IMR-90 (cell line): Measurements from ENCODE around the gene CCDC88B. TPM values are rescaled to one million over a fixed set of nuclear protein-coding genes. Genes with fewer than 3 reads are reported as not detected.

Experiments used
- ATAC-seq: fragments of 200-7000 bp; cut with Tn5 transposase; 2 replicates; pipeline ENCODE4 v1.9.1; 2020; ENCODE audit warnings: low read depth, mild to moderate bottlenecking, moderate library complexity
- BruUV-seq: library from RNA; stranded (reverse); fragments of 400-500 nt; replicated peaks from 2 replicates; lab custom pipeline; 2021; lab: Mats Ljungman, UMichigan
- CTCF ChIA-PET: fragments of 300-600 bp; formaldehyde crosslinking; extraction: SDS; loops from one replicate; lab custom pipeline; 2021; ENCODE audit warnings: antibody characterized with exemption; lab: Yijun Ruan, JAX
- POLR2A ChIA-PET: fragments of 300-600 bp; sonication (Branson Sonifier 250); formaldehyde crosslinking; loops from one replicate; lab custom pipeline; 2022; ENCODE audit warnings: antibody characterized with exemption; ENCODE audit not compliant: unreplicated experiment; lab: Charles Lee
- DNase-seq: peaks from one replicate; pipeline ENCODE4 v3.0.0; 2013
- H2AFZ ChIP-seq: replicated peaks from 2 replicates; pipeline ENCODE3; 2013; ENCODE audit warnings: low read length, mild to moderate bottlenecking; ENCODE audit not compliant: poor library complexity
- H2AK5ac ChIP-seq: 2 replicates; pipeline ENCODE4 v1.6.1; 2013; ENCODE audit warnings: low read depth, low read length, inconsistent platforms
- H2AK9ac ChIP-seq: replicated peaks from 2 replicates; pipeline ENCODE3; 2013; ENCODE audit warnings: mild to moderate bottlenecking, low read depth, low read length, moderate library complexity; ENCODE audit not compliant: poor library complexity
- H2BK120ac ChIP-seq: 2 replicates; pipeline ENCODE4 v1.6.1; 2013; ENCODE audit warnings: low read depth, low read length, inconsistent platforms
- H2BK15ac ChIP-seq: 3 replicates; pipeline ENCODE4 v1.6.1; 2013; ENCODE audit warnings: low read depth, low read length, inconsistent platforms
- H2BK20ac ChIP-seq: 2 replicates; pipeline ENCODE4 v1.6.1; 2013; ENCODE audit warnings: low read depth, mild to moderate bottlenecking, inconsistent platforms, low read length, moderate library complexity
- H2BK5ac ChIP-seq: 2 replicates; pipeline ENCODE4 v1.6.1; 2013; ENCODE audit warnings: mild to moderate bottlenecking, low read depth, low read length, inconsistent platforms; ENCODE audit not compliant: poor library complexity, severe bottlenecking
- H3K14ac ChIP-seq: replicated peaks from 2 replicates; pipeline ENCODE4 v1.6.1; 2013; ENCODE audit warnings: low read depth, low read length, inconsistent platforms
- H3K18ac ChIP-seq: 2 replicates; pipeline ENCODE4 v1.6.1; 2013; ENCODE audit warnings: low read depth, low read length, control low read depth
- H3K23ac ChIP-seq: 2 replicates; pipeline ENCODE4 v1.6.1; 2013; ENCODE audit warnings: low read depth, low read length, inconsistent platforms
- H3K27ac ChIP-seq: 2 replicates; pipeline ENCODE4 v1.5.1; 2013; ENCODE audit warnings: mild to moderate bottlenecking, control low read depth, low read length; ENCODE audit not compliant: insufficient read depth
- H3K27me3 ChIP-seq: 2 replicates; pipeline ENCODE4 v1.6.1; 2013; ENCODE audit warnings: low read length; ENCODE audit not compliant: control insufficient read depth, insufficient read depth
- H3K36me3 ChIP-seq: 2 replicates; pipeline ENCODE4 v1.6.1; 2013; ENCODE audit warnings: low read length, mixed read lengths; ENCODE audit not compliant: control insufficient read depth, insufficient read depth
- H3K4ac ChIP-seq: 2 replicates; pipeline ENCODE4 v1.6.1; 2013; ENCODE audit warnings: low read depth, low read length, inconsistent platforms
- H3K4me1 ChIP-seq: 2 replicates; pipeline ENCODE4 v1.6.1; 2013; ENCODE audit warnings: low read length, mixed read lengths; ENCODE audit not compliant: control insufficient read depth, insufficient read depth
- H3K4me2 ChIP-seq: 2 replicates; pipeline ENCODE4 v1.6.1; 2013; ENCODE audit warnings: low read depth, mild to moderate bottlenecking, control low read depth, low read length, moderate library complexity
- H3K4me3 ChIP-seq: 2 replicates; pipeline ENCODE4 v1.5.1; 2013; ENCODE audit warnings: low read depth, mild to moderate bottlenecking, control low read depth, low read length, moderate library complexity; ENCODE audit not compliant: insufficient read depth
- H3K56ac ChIP-seq: 2 replicates; pipeline ENCODE4 v1.6.1; 2013; ENCODE audit warnings: low read length, inconsistent platforms; ENCODE audit not compliant: insufficient read depth; ENCODE audit errors: extremely low read depth
- H3K79me1 ChIP-seq, 2 experiments: 2 replicates each; pipeline ENCODE4 v1.6.1; 2013; ENCODE audit warnings: low read length in 2 of 2, inconsistent platforms in 1 of 2, low read depth in 1 of 2
- H3K9ac ChIP-seq: 2 replicates; pipeline ENCODE4 v1.6.1; 2013; ENCODE audit warnings: low read depth, low read length, control low read depth
- H3K9me1 ChIP-seq: 2 replicates; pipeline ENCODE4 v1.6.1; 2013; ENCODE audit warnings: low read length, inconsistent platforms; ENCODE audit not compliant: insufficient read depth
- H3K9me3 ChIP-seq: 2 replicates; pipeline ENCODE4 v1.6.1; 2013; ENCODE audit warnings: low read length; ENCODE audit not compliant: control insufficient read depth, insufficient read depth
- H4K20me1 ChIP-seq: 2 replicates; pipeline ENCODE4 v1.6.1; 2013; ENCODE audit warnings: low read length, inconsistent platforms; ENCODE audit not compliant: insufficient read depth
- H4K5ac ChIP-seq: 2 replicates; pipeline ENCODE4 v1.6.1; 2013; ENCODE audit warnings: mild to moderate bottlenecking, low read depth, low read length, control low read depth
- H4K8ac ChIP-seq, 2 experiments: 2 replicates each; pipeline ENCODE4 v1.6.1; 2013; ENCODE audit warnings: low read depth in 2 of 2, low read length in 2 of 2, control low read depth in 1 of 2, inconsistent platforms in 1 of 2
- H4K91ac ChIP-seq: 2 replicates; pipeline ENCODE4 v1.6.1; 2013; ENCODE audit warnings: low read depth, low read length, inconsistent platforms; ENCODE audit not compliant: insufficient read depth
- BHLHE40 ChIP-seq: fragments of 150-350 bp; IDR thresholded peaks from 2 replicates; pipeline ENCODE4 v1.6.1; 2016; ENCODE audit warnings: mild to moderate bottlenecking, low read depth, low read length
- FOS ChIP-seq: fragments of 150-350 bp; IDR thresholded peaks from 2 replicates; pipeline ENCODE4 v1.6.1; 2016; ENCODE audit warnings: low read depth, low read length
- RCOR1 ChIP-seq: IDR thresholded peaks from 2 replicates; pipeline ENCODE4 v1.6.1; 2012; ENCODE audit warnings: mild to moderate bottlenecking, low read length, improper control_type of control experiment; ENCODE audit not compliant: insufficient replicate concordance
- SMC3 ChIP-seq: fragments of 150-350 bp; IDR thresholded peaks from 2 replicates; pipeline ENCODE4 v1.6.1; 2016; ENCODE audit warnings: low read depth, mild to moderate bottlenecking, antibody characterized with exemption, low read length, moderate library complexity
- WGBS, 2 experiments: methylation state at CpG; one replicate each; pipeline versions ENCODE4 v1.1.5 to v1.1.7; 2013; ENCODE audit warnings: missing lambda C conversion rate in 2 of 2; ENCODE audit not compliant: insufficient read length in 1 of 2; ENCODE audit errors: extremely low coverage in 2 of 2; 5-methylcytosine and 5-hydroxymethylcytosine counted together
- dilution Hi-C: fragments of 300-500 bp; cut with HindIII; formaldehyde crosslinking; loops from one replicate; pipeline ENCODE4 v1.14.3; 2018; ENCODE audit warnings: low sequenced_read_pairs; ENCODE audit not compliant: unreplicated experiment
- in situ Hi-C: fragments of 300-500 bp; cut with MboI; formaldehyde crosslinking; loops from 3 replicates; pipeline ENCODE4 v1.14.3; 2019; ENCODE audit warnings: low sequenced_read_pairs, inconsistent platforms, mixed read lengths
- intact Hi-C: fragments of 100-400 bp; cut with micrococcal nuclease; formaldehyde crosslinking; loops from 2 replicates; pipeline ENCODE4 v1.10.0; 2022
- polyA plus RNA-seq, 3 experiments: library from polyadenylated mRNA; depleted of rRNA; stranded (reverse); fragments of >200 nt; gene quantifications; 2 replicates each; pipeline ENCODE4 v1.2.3, GENCODE V29; 2012; ENCODE audit warnings: low replicate concordance in 1 of 3
- total RNA-seq: library from RNA; depleted of rRNA; stranded (reverse); fragments of >200 nt; gene quantifications from 2 replicates; pipeline ENCODE4 v1.2.3, GENCODE V29; 2012
- TF ChIP-seq, protein P1 (sequence below): conservative IDR thresholded peaks from 2 replicates; pipeline ENCODE4 v1.5.1; 2012; ENCODE audit warnings: mild to moderate bottlenecking, low read depth, low read length, improper control_type of control experiment

Gene CCDC88B
- total and polyA plus RNA-seq, 2 of the 4 experiments (the other 2 are of a cell fraction): 1.3 to 2.5 TPM

DNA sequence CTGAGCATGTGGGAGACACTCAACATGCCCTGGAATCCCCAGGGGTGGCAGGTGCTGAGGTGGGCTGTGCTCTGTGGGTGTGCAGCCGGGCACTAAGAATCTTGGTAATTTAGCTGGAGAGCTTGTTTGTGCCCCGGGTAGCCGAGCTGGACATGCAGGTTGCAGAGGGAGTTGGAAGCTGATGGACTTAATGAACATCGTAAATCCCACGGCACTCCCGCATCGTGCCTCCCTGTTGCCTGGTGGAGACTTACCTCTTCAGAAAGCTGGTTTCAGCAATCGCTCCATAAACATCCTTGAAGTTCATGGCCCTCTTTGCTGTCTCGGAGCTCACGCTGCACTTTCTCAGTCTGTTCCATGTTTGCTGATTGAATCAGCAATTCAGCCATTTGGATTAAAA lies 48.9 kb downstream of the CCDC88B start:
- no TSS peak for BruUV-seq
- 0 out of 2 replicates have a peak, but pooled peaks cover 3% of the 10 kb centered on the region for H3K9me1 ChIP-seq
- intact Hi-C loops: no loop called here
- H2AK9ac ChIP-seq: no peak overlapping the region
- no peak for ATAC-seq
- CTCF ChIA-PET: interaction anchor here (0.5 kb wide), 1 partner anchor 72 kb away, joined by 3 read pairs; the partner anchor contains the start of gene TRMT112
- H3K9me3 ChIP-seq: peaks cover 3% of the 10 kb centered on the region
- H3K36me3 ChIP-seq: no peaks in the 10 kb centered on the region
- no peak overlapping the region for H4K8ac ChIP-seq
- H2BK20ac ChIP-seq: no peak overlapping the region
- H2BK5ac ChIP-seq: no peak overlapping the region
- H3K56ac ChIP-seq: no peak overlapping the region
- H3K9ac ChIP-seq: no peak overlapping the region
- H3K23ac ChIP-seq: no peak overlapping the region
- H4K20me1 ChIP-seq: no peaks in the 10 kb centered on the region
- H4K91ac ChIP-seq: no peak overlapping the region
- WGBS, 2 experiments: 61% methylated on average over 6 of the region's 10 CpGs; no CpG with 5 or more reads in 1 of the 2 experiments
- H2BK120ac ChIP-seq: no peak overlapping the region
- no peaks in the 10 kb centered on the region for H3K79me1 ChIP-seq
- H2BK15ac ChIP-seq: no peak overlapping the region
- POLR2A ChIA-PET: interaction anchor here (0.5 kb wide), 1 partner anchor 71 kb away, joined by 3 read pairs; the partner anchor contains the start of genes PRDX5 and TRMT112
- H3K27me3 ChIP-seq: peaks cover 54% of the 10 kb centered on the region
- no peak for TF ChIP-seq FOS
- TF ChIP-seq, protein P1, sequence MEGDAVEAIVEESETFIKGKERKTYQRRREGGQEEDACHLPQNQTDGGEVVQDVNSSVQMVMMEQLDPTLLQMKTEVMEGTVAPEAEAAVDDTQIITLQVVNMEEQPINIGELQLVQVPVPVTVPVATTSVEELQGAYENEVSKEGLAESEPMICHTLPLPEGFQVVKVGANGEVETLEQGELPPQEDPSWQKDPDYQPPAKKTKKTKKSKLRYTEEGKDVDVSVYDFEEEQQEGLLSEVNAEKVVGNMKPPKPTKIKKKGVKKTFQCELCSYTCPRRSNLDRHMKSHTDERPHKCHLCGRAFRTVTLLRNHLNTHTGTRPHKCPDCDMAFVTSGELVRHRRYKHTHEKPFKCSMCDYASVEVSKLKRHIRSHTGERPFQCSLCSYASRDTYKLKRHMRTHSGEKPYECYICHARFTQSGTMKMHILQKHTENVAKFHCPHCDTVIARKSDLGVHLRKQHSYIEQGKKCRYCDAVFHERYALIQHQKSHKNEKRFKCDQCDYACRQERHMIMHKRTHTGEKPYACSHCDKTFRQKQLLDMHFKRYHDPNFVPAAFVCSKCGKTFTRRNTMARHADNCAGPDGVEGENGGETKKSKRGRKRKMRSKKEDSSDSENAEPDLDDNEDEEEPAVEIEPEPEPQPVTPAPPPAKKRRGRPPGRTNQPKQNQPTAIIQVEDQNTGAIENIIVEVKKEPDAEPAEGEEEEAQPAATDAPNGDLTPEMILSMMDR: no peak
- no peak for TF ChIP-seq SMC3
- TF ChIP-seq BHLHE40: no peak
- TF ChIP-seq RCOR1: no peak
- no peak overlapping the region for H3K4me3 ChIP-seq
- no peak overlapping the region for H4K5ac ChIP-seq
- H2AK5ac ChIP-seq: no peak overlapping the region
- no peaks in the 10 kb centered on the region for H3K4me1 ChIP-seq
- H3K4me2 ChIP-seq: no peak overlapping the region
- H2AFZ ChIP-seq: no peak overlapping the region
- H3K27ac ChIP-seq: no peak overlapping the region
- no peak overlapping the region for H3K18ac ChIP-seq
- dilution Hi-C loops: no loop called here
- no peak overlapping the region for H3K4ac ChIP-seq
- in situ Hi-C loops: no loop called here
- DNase-seq: no peak
- no peak overlapping the region for H3K14ac ChIP-seq
